Astrocyte (in vitro differentiated cells and primary cell): ENCODE results near the gene NR3C1.

Source experiments
- CTCF ChIP-seq: IDR thresholded peaks from 2 replicates; pipeline ENCODE4 v1.5.1; 2011; ENCODE audit warnings: low read depth, mild to moderate bottlenecking, inconsistent platforms, low read length, moderate library complexity; ENCODE audit not compliant: insufficient read depth
- EZH2 ChIP-seq: IDR thresholded peaks from 2 replicates; pipeline ENCODE4 v1.6.1; 2012; ENCODE audit warnings: mild to moderate bottlenecking, low read length, inconsistent platforms; ENCODE audit not compliant: insufficient read depth

- TF ChIP-seq CTCF (no peak), EZH2 (no peak)
Measured at GRCh38 chr5:143447983-143448382, 44.5 kb upstream of the NR3C1 start.
